T-helper 17 cell (primary cell): ENCODE measurements around the gene SRL. TPM values are rescaled to one million over a fixed set of nuclear protein-coding genes. Genes with fewer than 3 reads are reported as not detected.

ENCODE experiments used
- ATAC-seq: fragments of 150-1000 bp; cut with Tn5 transposase; 2 replicates; pipeline ENCODE4 v1.10.0; 2021; ENCODE audit warnings: mild to moderate bottlenecking, moderate library complexity
- DNase-seq, 3 donors: peaks; one replicate each; pipeline versions ENCODE4 v3.0.0 to v3.0.0-alpha.2; 2020 to 2021
- H3K9me3 ChIP-seq: one replicate; pipeline ENCODE4 v1.7.0; 2013; ENCODE audit warnings: low read length, mild to moderate bottlenecking; ENCODE audit not compliant: control insufficient read depth, poor library complexity, severe bottlenecking
- H3K27ac Mint-ChIP-seq: one replicate; pipeline ENCODE4 v1.8.0; 2022; ENCODE audit warnings: mild to moderate bottlenecking, moderate library complexity, mixed read lengths
- H3K27me3 Mint-ChIP-seq: one replicate; pipeline ENCODE4 v1.8.0; 2022; ENCODE audit warnings: mixed read lengths
- H3K36me3 Mint-ChIP-seq: one replicate; pipeline ENCODE4 v1.8.0; 2022; ENCODE audit warnings: low read depth, mixed read lengths
- H3K4me1 Mint-ChIP-seq: one replicate; pipeline ENCODE4 v1.8.0; 2022; ENCODE audit warnings: mild to moderate bottlenecking, mixed read lengths
- H3K4me3 Mint-ChIP-seq: one replicate; pipeline ENCODE4 v1.8.0; 2022; ENCODE audit warnings: mild to moderate bottlenecking, moderate library complexity, mixed read lengths
- total RNA-seq, 4 donors: library from RNA in 2 of 4; stranded (reverse) in 2 of 4; gene quantifications; one replicate each; pipeline ENCODE4 v1.2.3 and lab custom pipeline; 2022 to 2026

SRL gene
- total RNA-seq, 2 donors from 2014 or later, result not detected

DNA sequence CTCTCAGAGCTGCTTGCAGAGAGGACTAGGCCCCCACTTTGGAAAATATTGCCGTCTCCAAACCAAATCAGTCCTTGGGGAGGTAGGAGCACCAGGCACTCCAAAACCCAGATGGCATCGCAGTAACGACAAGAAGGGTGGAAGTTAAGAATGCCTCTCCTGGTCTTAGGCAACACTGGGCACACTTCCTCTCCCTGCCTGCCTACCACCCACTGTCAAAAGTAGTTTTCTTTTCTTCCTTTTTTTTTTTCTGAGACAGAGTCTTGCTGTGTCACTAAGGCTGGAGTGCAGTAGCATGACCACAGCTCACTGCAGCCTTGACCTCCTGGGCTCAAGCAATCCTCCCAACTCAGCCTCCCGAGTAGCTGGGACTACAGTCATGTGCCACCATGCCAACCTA, 47.2 kb downstream of the SRL start:
- no peak overlapping the region for H3K27ac Mint-ChIP-seq
- H3K27me3 Mint-ChIP-seq, result no peaks in the 10 kb centered on the region
- no peaks in the 10 kb centered on the region for H3K9me3 ChIP-seq
- H3K4me3 Mint-ChIP-seq, result no peak overlapping the region
- ATAC-seq, result no peak
- H3K36me3 Mint-ChIP-seq, result no peaks in the 10 kb centered on the region
- no peak for DNase-seq
- H3K4me1 Mint-ChIP-seq, result no peaks in the 10 kb centered on the region

DNA sequence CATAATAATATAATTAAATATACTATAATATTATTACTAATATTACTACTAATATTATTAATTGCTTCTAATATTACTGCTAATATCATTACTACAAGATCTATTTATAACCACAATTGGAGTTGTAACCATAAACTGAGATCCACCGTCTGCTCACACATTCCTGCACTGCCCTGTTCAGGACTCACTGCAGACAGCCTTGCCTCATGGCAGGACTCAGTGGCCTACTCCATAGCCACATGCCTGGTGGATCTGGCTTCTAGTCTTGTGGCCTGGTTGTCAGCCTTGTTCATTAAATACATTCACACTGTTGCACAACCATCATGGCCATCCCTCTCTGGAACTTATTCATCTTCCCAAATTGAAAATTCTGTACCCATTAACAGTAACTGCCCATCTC, 48.0 kb downstream of the SRL start:
- Mint-ChIP-seq H3K4me3 (no peak overlapping the region), H3K36me3 (no peaks in the 10 kb centered on the region), H3K27ac (no peak overlapping the region), H3K4me1 (no peaks in the 10 kb centered on the region), H3K27me3 (peaks cover 7% of the 10 kb centered on the region)
- DNase-seq (no peak), ATAC-seq (no peak)
- H3K9me3 ChIP-seq, result no peaks in the 10 kb centered on the region

DNA sequence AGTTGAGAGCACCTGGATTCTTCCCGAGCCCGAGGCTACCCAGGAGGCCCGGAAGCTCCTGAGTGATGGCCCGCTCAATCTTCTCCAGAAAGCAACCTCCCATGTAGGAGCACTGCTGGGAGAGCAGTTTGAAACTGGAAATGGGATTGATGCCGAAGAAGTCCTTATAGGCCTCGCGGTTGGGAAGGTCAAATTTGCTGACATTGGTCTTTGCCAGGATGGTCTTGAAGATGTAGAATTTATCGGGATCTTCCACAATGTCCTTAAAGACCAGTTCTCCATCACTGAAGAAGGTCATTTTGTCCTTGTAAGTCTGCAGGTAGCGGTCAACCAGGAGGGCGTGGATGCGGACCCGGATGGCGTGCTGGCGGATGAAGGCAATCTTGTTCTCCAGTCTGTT, 49.7 kb downstream of the SRL start:
- no peaks in the 10 kb centered on the region for H3K9me3 ChIP-seq
- H3K27ac Mint-ChIP-seq, result no peak overlapping the region
- H3K36me3 Mint-ChIP-seq, result no peaks in the 10 kb centered on the region
- no peak overlapping the region for H3K4me3 Mint-ChIP-seq
- peaks cover 8% of the 10 kb centered on the region for H3K27me3 Mint-ChIP-seq
- H3K4me1 Mint-ChIP-seq, result no peaks in the 10 kb centered on the region
- no peak for ATAC-seq
- no peak for DNase-seq

DNA sequence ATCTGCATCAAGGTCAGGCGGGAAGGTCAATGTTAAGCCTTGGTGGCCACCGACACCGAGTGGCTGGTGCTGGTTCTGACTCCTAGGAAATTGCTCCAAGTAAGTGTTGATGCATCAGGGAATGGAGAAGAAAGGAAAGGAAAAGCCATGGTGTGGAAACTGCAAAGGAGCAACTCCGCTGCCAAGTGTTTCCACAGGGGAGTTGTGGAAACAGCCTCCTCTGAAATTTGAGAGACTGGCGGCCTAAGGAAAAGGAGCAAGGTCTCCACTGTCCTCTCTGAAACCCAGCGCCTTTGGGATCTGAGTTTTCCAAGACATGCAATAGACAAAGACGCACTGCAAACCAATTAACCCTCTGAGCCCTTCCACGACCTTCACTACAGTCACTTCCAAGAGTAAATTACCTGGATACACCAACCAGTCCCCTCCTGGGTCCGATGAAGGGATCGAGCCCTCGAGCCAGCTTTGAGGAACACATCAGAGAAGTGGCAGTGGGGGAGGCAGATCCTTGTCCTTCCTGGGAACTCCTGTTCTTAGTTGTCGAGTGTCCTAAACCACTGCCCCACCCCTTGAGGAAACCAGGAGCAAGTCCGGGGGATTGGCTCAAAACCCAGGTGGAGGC, 51.1 kb downstream of the SRL start:
- ATAC-seq (no peak), DNase-seq (no peak)
- H3K27ac Mint-ChIP-seq, result no peak overlapping the region
- no peaks in the 10 kb centered on the region for H3K4me1 Mint-ChIP-seq
- peaks cover 8% of the 10 kb centered on the region for H3K27me3 Mint-ChIP-seq
- H3K9me3 ChIP-seq, result no peaks in the 10 kb centered on the region
- no peak overlapping the region for H3K4me3 Mint-ChIP-seq
- no peaks in the 10 kb centered on the region for H3K36me3 Mint-ChIP-seq

DNA sequence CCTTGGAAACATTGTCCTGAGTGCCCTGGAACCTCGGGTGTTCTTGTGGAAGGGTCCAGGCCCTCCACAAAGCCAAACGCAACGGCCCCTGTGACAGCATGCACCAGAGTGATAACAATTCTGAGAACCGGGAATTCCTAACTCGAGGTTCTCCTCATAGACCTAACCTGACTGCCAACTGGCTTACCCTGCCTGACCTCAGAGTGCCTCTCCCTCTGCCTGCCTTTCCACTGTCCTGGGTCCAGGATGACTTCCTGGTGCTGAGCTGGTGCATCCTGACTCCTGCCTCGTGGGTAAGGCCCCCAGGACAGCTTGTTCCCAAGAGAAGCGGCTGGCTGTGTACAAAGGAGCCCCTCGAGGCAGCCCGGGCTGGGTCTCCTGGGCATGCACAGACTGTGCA, 51.8 kb downstream of the SRL start:
- Mint-ChIP-seq H3K4me1 (no peaks in the 10 kb centered on the region), H3K36me3 (no peaks in the 10 kb centered on the region), H3K27ac (no peak overlapping the region), H3K27me3 (peaks cover 8% of the 10 kb centered on the region), H3K4me3 (no peak overlapping the region)
- no peak for DNase-seq
- ATAC-seq, result no peak
- H3K9me3 ChIP-seq, result no peaks in the 10 kb centered on the region

DNA sequence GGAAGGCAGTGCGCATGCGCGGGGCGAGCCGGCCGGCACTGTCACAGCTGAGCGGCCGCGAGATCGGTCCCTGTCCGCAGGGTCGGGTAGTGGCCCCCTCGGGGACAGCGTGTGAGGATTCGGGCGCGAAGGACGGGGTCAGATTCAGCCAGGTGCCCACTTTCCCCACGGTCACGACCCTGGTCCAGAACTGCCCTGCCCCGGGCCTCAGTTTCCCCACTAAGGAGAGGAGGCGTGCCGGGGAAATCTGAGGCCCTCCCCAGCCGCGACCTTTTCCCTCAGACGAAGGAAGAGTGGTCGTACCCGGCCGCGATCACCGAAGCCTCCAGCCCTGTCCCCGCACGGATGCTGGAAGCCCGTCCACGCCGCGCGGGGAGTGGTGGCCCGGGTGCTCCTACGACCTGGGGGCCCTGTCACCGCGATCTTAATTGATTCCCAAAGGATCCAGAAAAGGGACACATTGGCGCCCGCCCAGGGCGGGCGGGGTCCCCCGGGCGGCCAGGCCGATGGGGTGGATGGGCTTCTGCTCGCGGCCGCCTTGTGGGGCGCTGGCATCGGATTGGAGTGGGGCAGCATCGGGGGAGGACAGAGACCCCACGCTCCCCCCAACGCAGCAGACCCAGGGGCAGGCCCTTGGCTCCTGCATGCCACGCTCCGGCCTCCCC, 57.7 kb downstream of the SRL start:
- Mint-ChIP-seq H3K4me1 (peaks cover 7% of the 10 kb centered on the region), H3K36me3 (no peaks in the 10 kb centered on the region), H3K27ac (peak overlapping the region; percentile 74), H3K4me3 (peak overlapping the region; percentile 93), H3K27me3 (peaks cover 4% of the 10 kb centered on the region)
- ATAC-seq (no peak), DNase-seq (no peak)
- H3K9me3 ChIP-seq, result no peaks in the 10 kb centered on the region

DNA sequence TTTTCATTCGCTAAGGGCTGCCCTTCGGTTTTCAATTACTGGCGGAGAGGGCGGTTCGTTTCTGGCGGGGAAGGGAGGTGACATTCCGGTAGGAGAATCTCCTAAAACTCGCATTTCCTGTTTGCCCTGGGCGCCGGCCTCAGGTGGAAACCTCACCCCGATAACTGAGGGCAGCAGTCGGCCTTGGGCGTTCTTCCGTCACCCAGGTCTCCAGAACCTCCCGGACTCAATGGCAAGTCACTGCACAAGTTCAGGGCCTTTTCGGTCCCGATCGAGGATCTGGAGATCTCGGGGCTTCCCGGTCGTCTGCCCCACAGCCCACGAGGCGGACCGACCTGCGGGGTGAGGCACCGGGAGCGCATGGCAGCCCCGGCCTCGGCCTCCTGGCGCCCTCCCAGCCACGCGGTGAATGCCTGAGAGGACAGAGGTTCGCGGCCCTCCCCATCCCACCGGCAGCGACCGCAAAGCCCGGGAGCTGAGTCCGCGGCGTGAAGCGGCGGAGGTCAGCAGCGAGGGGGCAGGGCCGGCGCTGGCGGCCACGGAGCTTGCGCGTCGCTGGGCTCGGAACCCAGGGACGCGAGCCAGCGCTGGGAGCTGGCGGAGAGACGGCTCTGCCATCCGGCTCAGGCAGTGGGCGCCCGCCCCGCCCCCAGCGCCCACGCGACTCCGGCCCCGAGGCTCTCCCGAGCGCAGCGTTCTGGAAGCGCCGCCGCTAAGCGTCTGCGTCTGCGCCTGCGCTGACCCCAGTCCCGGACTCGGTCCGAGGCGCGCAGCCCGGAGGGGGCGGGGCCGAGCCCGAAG, 58.4 kb downstream of the SRL start:
- H3K9me3 ChIP-seq, result no peaks in the 10 kb centered on the region
- peak; percentile 83 for ATAC-seq
- peak; percentile 65 to 75 (median 69) for DNase-seq
- Mint-ChIP-seq H3K4me3 (peak overlapping the region; percentile 93), H3K27me3 (peaks cover 5% of the 10 kb centered on the region), H3K27ac (no peak overlapping the region), H3K36me3 (no peaks in the 10 kb centered on the region), H3K4me1 (peaks cover 7% of the 10 kb centered on the region)

DNA sequence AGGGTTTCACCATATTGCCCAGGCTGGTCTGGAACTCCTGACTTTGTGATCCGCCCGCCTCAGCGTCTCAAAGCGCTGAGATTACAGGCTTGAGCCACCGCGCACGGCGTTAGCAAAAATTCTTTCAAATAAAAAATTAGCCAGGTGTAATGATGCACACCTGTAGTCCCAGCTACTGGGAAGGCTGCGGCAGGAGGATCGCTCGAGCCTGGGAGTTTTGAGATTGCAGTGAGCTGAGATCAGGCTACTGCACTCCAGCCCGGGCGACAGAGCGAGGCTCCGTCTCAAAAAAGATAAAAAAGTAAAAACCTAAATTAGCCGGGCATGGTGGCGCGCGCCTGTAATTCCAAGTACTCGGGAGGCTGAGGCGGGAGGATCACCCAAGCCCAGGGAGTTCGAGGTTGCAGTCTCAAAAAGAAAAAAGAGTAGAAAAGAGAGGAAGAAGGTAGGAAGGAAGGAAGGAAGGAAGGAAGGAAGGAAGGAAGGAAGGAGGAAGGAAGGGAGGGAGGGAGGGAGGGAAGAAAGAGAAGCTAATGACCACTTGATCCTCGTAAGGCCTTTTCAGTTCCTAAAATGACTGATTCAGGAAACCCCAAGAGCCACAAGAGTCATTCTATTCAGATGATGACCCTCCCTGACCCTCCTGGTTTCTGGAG, 59.2 kb downstream of the SRL start:
- Mint-ChIP-seq H3K27me3 (peaks cover 5% of the 10 kb centered on the region), H3K27ac (peak overlapping the region; percentile 19), H3K4me1 (peaks cover 7% of the 10 kb centered on the region), H3K36me3 (no peaks in the 10 kb centered on the region), H3K4me3 (peak overlapping the region; percentile 93)
- DNase-seq, result no peak
- H3K9me3 ChIP-seq, result no peaks in the 10 kb centered on the region
- ATAC-seq, result no peak

DNA sequence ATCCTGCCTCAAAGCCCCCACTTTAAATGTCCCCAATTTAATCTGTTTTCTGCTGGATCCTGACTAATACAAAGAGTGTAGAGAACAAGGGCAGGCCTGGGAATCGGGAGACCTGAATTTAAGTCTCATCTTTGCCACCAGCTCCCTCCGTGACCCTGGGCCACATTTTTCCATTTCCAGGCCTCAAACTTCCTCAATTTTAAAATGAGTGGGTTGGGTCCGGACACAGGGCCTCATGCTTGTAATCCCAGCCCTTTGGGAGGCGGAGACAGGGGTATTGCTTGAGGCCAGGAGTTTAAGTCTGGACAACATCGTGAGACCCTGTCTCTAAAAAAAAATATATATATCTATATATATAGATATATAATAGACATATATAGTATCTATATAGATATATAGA, 61.4 kb downstream of the SRL start:
- H3K4me3 Mint-ChIP-seq, result no peak overlapping the region
- H3K36me3 Mint-ChIP-seq, result no peaks in the 10 kb centered on the region
- no peak overlapping the region for H3K27ac Mint-ChIP-seq

DNA sequence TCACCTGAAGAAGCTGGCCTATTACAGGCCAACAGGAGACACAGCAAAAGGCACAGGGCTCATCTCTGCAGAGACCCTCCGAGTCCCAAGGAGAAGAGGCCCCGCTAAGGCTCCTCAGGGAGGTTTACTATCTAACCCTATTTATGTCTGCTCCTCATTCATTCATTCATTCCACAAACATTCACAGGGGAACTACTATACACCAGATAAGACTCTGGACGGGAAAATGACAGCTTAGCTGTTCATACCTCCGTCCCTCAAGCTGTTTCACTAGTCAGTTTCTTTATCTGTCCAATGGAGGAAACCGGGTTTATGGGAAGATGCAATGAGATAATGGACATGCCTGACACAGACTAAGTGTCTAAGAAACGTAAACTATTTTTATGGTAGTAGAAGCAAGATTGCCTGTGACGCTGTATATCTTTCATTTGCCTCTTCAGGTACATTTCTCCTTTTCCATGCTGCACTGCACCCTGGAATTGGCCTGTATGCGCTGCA, 62.1 kb downstream of the SRL start:
- DNase-seq, result no peak
- Mint-ChIP-seq H3K27me3 (peaks cover 10% of the 10 kb centered on the region), H3K36me3 (no peaks in the 10 kb centered on the region), H3K4me3 (no peak overlapping the region), H3K27ac (no peak overlapping the region), H3K4me1 (peaks cover 6% of the 10 kb centered on the region)
- no peaks in the 10 kb centered on the region for H3K9me3 ChIP-seq
- ATAC-seq, result no peak

More for the DNA sequence above, 61.4 kb downstream of the SRL start:
- ATAC-seq, result no peak
- no peaks in the 10 kb centered on the region for H3K9me3 ChIP-seq
- Mint-ChIP-seq H3K27me3 (peaks cover 10% of the 10 kb centered on the region), H3K4me1 (peaks cover 7% of the 10 kb centered on the region)
- no peak for DNase-seq

DNA sequence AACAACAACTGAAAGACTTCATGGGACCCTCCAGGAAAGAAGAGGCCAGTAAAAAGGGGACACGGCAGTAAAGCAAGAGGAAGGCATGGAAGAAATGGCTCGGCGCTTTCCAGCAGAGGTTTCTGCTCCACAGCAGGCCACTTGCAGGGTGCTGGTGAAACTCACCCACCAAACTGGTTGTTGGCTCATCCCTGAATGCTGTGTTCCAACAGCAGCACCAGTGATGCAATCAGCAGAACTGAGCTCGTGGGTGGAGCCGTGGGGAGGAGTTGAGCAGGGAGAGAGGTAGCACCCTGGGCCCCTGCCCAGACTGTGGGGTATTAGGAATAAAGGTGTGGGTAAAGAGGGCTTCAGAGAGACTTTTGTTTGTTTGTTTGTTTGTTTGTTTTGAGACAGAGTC, 62.9 kb downstream of the SRL start:
- no peaks in the 10 kb centered on the region for H3K36me3 Mint-ChIP-seq
- H3K27ac Mint-ChIP-seq, result no peak overlapping the region
- H3K9me3 ChIP-seq, result no peaks in the 10 kb centered on the region
- H3K4me3 Mint-ChIP-seq, result no peak overlapping the region
- DNase-seq, result no peak
- H3K4me1 Mint-ChIP-seq, result peaks cover 3% of the 10 kb centered on the region
- ATAC-seq, result no peak
- H3K27me3 Mint-ChIP-seq, result peaks cover 10% of the 10 kb centered on the region

DNA sequence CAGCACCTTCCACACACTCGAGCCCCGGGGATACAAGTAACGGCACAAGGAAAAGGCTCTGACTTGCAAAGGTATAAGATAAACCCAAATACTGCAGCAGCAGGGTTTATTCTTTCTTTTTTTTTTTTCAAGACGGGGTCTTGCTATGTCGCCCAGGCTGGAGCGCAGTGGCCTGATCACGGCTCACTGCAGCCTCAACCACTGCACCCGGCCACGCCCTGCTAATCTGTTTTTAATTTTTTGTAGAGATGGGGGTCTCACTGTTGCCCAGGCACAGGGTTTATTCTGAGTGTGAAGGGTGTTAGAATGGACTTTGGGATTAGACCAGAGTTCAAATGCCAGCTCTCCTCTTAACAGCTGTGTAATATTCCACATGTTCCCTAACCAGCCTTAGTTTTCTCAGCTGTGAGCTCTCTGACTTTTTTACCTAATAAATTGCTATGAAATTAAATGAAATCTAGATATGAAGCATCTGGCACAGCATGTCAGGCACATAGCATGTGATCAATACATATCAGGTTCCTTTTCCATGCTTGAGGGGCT, 63.3 kb downstream of the SRL start:
- no peaks in the 10 kb centered on the region for H3K9me3 ChIP-seq
- H3K36me3 Mint-ChIP-seq, result no peaks in the 10 kb centered on the region
- H3K27me3 Mint-ChIP-seq, result peaks cover 10% of the 10 kb centered on the region
- no peak overlapping the region for H3K27ac Mint-ChIP-seq
- peaks cover 3% of the 10 kb centered on the region for H3K4me1 Mint-ChIP-seq
- DNase-seq (no peak), ATAC-seq (no peak)
- H3K4me3 Mint-ChIP-seq, result no peak overlapping the region

DNA sequence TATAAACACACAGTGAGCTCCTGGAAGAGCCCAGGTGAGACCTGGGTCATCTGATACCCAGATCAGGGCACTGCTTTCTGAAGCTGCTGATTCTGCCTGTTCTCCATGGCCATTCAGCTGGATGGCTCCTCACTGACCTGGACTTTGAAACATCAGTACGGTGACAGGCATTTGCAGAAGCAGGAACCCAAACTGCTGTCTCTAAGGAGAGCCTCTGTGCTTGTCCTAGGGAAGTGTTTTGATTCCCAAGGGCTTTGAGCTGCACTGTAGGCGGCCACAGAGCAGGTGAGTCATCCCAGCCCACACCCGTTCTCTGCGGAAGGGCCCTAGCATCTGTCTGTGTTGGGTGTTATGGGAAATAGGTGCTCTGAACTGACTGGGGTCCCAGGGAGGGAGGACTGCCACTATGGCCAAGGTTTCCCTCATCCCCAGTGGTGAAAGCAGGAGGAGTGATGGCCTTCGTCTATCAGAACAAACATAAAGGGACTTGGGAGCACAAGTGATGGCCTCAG, 64.9 kb downstream of the SRL start:
- no peak overlapping the region for H3K27ac Mint-ChIP-seq
- H3K27me3 Mint-ChIP-seq, result peaks cover 14% of the 10 kb centered on the region
- DNase-seq (no peak), ATAC-seq (no peak)
- peaks cover 3% of the 10 kb centered on the region for H3K4me1 Mint-ChIP-seq
- no peaks in the 10 kb centered on the region for H3K36me3 Mint-ChIP-seq
- no peaks in the 10 kb centered on the region for H3K9me3 ChIP-seq
- no peak overlapping the region for H3K4me3 Mint-ChIP-seq
